Measurements from ENCODE around the gene NECAP2. TPM values are rescaled to one million over a fixed set of nuclear protein-coding genes. Genes with fewer than 3 reads are reported as not detected.

NECAP2 gene
- total RNA-seq, 3 donors from 2014 or later, result 63.5 to 71.6 (median 64.8) TPM

GRCh38 chr1:16413191-16413590 lies 27.3 kb upstream of the NECAP2 start:
- no peaks in the 10 kb centered on the region for H3K27me3 Mint-ChIP-seq (ENCODE audit: low read depth)
- no peaks in the 10 kb centered on the region for H3K9me3 Mint-ChIP-seq
- ATAC-seq, result no peak
- no peaks in the 10 kb centered on the region for H3K36me3 Mint-ChIP-seq (ENCODE audit: insufficient read depth)
- no peaks in the 10 kb centered on the region for H3K4me1 Mint-ChIP-seq (ENCODE audit: low read depth)
- DNase-seq, result no peak
- no peak overlapping the region for H3K4me3 Mint-ChIP-seq

- Mint-ChIP-seq H3K4me1 (ENCODE audit: low read depth) (peaks cover 33% of the 10 kb centered on the region), H3K27me3 (ENCODE audit: low read depth) (no peaks in the 10 kb centered on the region), H3K36me3 (ENCODE audit: insufficient read depth) (no peaks in the 10 kb centered on the region), H3K9me3 (no peaks in the 10 kb centered on the region), H3K4me3 (no peak overlapping the region)
- ATAC-seq (no peak), DNase-seq (no peak)
These were observed 21.6 kb upstream of the NECAP2 start for GRCh38 chr1:16418823-16419425.

DNA sequence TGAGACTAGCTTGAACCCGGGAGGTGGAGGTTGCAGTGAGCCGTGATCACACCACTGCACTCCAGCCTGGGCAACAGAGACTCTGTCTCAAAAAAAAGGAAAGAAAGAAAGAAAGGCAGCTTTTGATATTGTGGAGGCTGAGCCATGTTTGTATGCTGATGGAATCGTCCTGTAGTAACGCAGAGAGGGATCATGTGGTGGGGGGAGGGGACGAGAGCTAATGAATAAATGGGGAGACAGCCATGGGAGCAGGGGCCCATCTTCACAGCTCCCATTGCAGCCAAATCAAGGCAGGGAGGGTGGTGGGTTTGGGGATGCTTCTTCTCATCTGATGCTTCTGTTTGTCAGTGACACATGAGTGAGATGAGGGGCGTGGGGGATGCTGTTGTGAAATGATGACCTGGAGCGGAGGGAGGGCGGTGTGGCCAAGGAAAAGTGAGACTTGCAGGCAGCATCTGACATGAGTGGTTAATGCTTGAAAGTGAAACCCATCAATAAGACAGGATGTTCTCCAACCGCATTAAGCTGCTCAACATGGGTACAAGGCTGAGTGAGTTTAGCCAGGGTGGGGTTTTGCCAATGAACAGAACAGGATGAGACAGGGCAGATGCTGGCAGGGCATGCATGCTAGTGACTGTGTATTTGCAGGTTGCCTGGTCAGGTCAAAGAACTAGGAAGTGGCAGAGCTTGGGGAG lies 20.0 kb upstream of the NECAP2 start:
- Mint-ChIP-seq H3K36me3 (ENCODE audit: insufficient read depth) (no peaks in the 10 kb centered on the region), H3K9me3 (no peaks in the 10 kb centered on the region), H3K27me3 (ENCODE audit: low read depth) (no peaks in the 10 kb centered on the region), H3K4me3 (peak overlapping the region; percentile 42), H3K4me1 (ENCODE audit: low read depth) (peaks cover 33% of the 10 kb centered on the region)
- DNase-seq, result peak; percentile 17
- ATAC-seq, result peak; percentile 96

DNA sequence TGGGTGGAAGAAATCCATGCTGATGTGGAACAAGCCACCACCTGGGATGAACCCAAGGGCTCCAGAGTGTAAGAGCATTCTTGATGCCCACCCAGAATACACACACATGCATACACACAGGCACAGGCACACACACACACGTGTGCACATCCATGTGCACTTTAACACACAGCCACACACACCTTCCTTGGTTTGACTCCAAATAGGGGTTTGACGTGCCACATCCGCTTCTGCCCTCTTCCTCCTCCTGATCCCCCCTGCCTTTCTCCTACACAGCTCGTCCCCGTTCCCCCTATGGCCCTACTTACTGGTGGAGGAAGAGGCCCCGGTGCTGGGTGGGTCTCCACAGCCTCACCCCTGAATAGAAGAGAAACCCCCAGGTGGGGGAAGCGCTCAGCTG lies 19.3 kb upstream of the NECAP2 start:
- peaks cover 33% of the 10 kb centered on the region for H3K4me1 Mint-ChIP-seq (ENCODE audit: low read depth)
- H3K36me3 Mint-ChIP-seq (ENCODE audit: insufficient read depth), result no peaks in the 10 kb centered on the region
- DNase-seq (no peak), ATAC-seq (peak in 1 of 2 donors; percentile 12)
- no peaks in the 10 kb centered on the region for H3K9me3 Mint-ChIP-seq
- H3K27me3 Mint-ChIP-seq (ENCODE audit: low read depth), result no peaks in the 10 kb centered on the region
- H3K4me3 Mint-ChIP-seq, result peak overlapping the region; percentile 14

DNA sequence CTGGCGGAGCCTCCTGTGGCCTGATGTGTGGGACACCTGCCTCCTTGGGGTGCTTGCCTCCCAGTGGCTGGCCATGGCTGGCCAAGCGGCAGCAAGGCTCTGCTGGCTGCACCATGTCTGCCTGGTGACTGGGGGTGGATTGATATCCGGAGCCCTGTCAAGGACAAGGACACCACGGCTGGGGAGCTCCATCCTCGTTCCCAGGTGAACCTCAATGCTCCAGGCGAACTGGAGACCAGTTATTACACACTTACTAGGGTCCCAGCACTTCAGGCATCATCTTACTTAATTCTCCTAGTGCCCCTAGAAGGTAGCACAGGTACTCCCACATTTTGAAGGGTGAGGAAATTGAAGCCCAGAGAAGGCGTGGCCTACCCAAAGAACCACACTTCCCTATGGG lies 18.5 kb upstream of the NECAP2 start:
- no peaks in the 10 kb centered on the region for H3K9me3 Mint-ChIP-seq
- H3K36me3 Mint-ChIP-seq (ENCODE audit: insufficient read depth), result no peaks in the 10 kb centered on the region
- DNase-seq (no peak), ATAC-seq (no peak)
- H3K27me3 Mint-ChIP-seq (ENCODE audit: low read depth), result no peaks in the 10 kb centered on the region
- no peak overlapping the region for H3K4me3 Mint-ChIP-seq
- peaks cover 33% of the 10 kb centered on the region for H3K4me1 Mint-ChIP-seq (ENCODE audit: low read depth)

- ATAC-seq, result no peak
- H3K9me3 Mint-ChIP-seq, result no peaks in the 10 kb centered on the region
- no peak overlapping the region for H3K4me3 Mint-ChIP-seq
- peaks cover 16% of the 10 kb centered on the region for H3K4me1 Mint-ChIP-seq (ENCODE audit: low read depth)
- H3K27me3 Mint-ChIP-seq (ENCODE audit: low read depth), result no peaks in the 10 kb centered on the region
- H3K36me3 Mint-ChIP-seq (ENCODE audit: insufficient read depth), result no peaks in the 10 kb centered on the region
- DNase-seq, result no peak
These were observed 15.1 kb upstream of the NECAP2 start for GRCh38 chr1:16425125-16426025.

DNA sequence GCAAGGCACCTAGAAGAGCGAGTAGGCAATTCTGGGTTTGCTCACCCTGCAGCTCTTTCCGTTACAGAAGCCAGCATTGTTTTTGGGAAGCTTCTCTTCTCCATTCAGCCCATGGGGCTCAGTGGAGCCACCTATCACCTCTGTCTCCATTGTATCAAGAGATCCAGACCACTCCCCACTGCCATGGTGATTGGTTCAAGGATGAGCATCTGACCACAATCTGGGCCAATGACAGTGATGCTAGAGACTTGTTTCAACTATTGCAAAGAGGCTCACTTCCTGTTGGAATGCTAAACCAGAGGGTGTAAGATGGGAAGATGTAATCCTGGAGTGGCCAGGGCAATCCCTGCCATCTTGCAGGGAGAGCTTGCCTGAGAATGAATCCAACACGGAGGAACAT lies 9.9 kb upstream of the NECAP2 start:
- no peak for DNase-seq
- Mint-ChIP-seq H3K27me3 (ENCODE audit: low read depth) (no peaks in the 10 kb centered on the region), H3K9me3 (no peaks in the 10 kb centered on the region), H3K4me1 (ENCODE audit: low read depth) (no peaks in the 10 kb centered on the region), H3K4me3 (no peak overlapping the region), H3K36me3 (ENCODE audit: insufficient read depth) (no peaks in the 10 kb centered on the region)
- ATAC-seq, result no peak

- no peaks in the 10 kb centered on the region for H3K9me3 Mint-ChIP-seq
- H3K4me1 Mint-ChIP-seq (ENCODE audit: low read depth), result no peaks in the 10 kb centered on the region
- DNase-seq (no peak), ATAC-seq (no peak)
- H3K36me3 Mint-ChIP-seq (ENCODE audit: insufficient read depth), result no peaks in the 10 kb centered on the region
- H3K4me3 Mint-ChIP-seq, result no peak overlapping the region
- no peaks in the 10 kb centered on the region for H3K27me3 Mint-ChIP-seq (ENCODE audit: low read depth)
These were observed 7.5 kb upstream of the NECAP2 start for GRCh38 chr1:16433030-16433429.

- DNase-seq (no peak), ATAC-seq (no peak)
- no peaks in the 10 kb centered on the region for H3K9me3 Mint-ChIP-seq
- no peaks in the 10 kb centered on the region for H3K27me3 Mint-ChIP-seq (ENCODE audit: low read depth)
- no peaks in the 10 kb centered on the region for H3K36me3 Mint-ChIP-seq (ENCODE audit: insufficient read depth)
- no peaks in the 10 kb centered on the region for H3K4me1 Mint-ChIP-seq (ENCODE audit: low read depth)
- no peak overlapping the region for H3K4me3 Mint-ChIP-seq
These were observed 6.5 kb upstream of the NECAP2 start for GRCh38 chr1:16434007-16434406.

- Mint-ChIP-seq H3K4me1 (ENCODE audit: low read depth) (no peaks in the 10 kb centered on the region), H3K36me3 (ENCODE audit: insufficient read depth) (no peaks in the 10 kb centered on the region), H3K9me3 (no peaks in the 10 kb centered on the region), H3K4me3 (no peak overlapping the region), H3K27me3 (ENCODE audit: low read depth) (no peaks in the 10 kb centered on the region)
- peak; percentile 27 to 52 for ATAC-seq
- no peak for DNase-seq
These were observed 6.0 kb upstream of the NECAP2 start for GRCh38 chr1:16434501-16434900.

GRCh38 chr1:16436946-16437474 lies 3.5 kb upstream of the NECAP2 start, which contains the start of gene SPATA21:
Gene SPATA21, minus strand, starts transcription at chr1:16437424. Its CDS starts 6,053 bp downstream, at chr1:16431371.
- no peak for DNase-seq
- Mint-ChIP-seq H3K9me3 (no peaks in the 10 kb centered on the region), H3K4me1 (ENCODE audit: low read depth) (peaks cover 14% of the 10 kb centered on the region), H3K4me3 (no peak within 1 kb of the TSS), H3K36me3 (ENCODE audit: insufficient read depth) (no peaks in the 10 kb centered on the region), H3K27me3 (ENCODE audit: low read depth) (no peaks in the 10 kb centered on the region)
- ATAC-seq, result no peak

- Mint-ChIP-seq H3K9me3 (no peaks in the 10 kb centered on the region), H3K27me3 (ENCODE audit: low read depth) (no peaks in the 10 kb centered on the region), H3K4me1 (ENCODE audit: low read depth) (peaks cover 29% of the 10 kb centered on the region), H3K36me3 (ENCODE audit: insufficient read depth) (peaks cover 3% of the 10 kb centered on the region), H3K4me3 (no peak overlapping the region)
- DNase-seq, result no peak
- no peak for ATAC-seq
These were observed 2.0 kb upstream of the NECAP2 start for GRCh38 chr1:16438516-16438915.

DNA sequence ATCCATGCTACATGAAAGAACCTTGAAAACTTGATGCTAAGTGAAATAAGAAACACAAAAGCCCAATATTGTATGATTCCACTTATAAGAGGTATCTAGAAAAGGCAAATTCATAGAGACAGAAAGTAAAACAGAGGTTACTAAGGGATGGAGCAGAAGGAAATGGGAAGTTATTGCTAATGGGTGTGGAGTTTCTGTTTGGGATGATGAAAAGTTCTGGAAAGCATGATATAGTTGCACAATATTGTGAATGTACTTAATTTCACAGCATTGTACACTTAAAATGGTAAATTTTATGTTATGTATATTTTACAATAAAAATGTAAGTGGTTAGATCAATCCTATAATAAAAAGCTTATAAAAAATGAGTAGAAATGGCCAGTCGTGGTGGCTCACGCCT lies 1.6 kb upstream of the NECAP2 start:
- Mint-ChIP-seq H3K9me3 (no peaks in the 10 kb centered on the region), H3K4me1 (ENCODE audit: low read depth) (peaks cover 33% of the 10 kb centered on the region), H3K36me3 (ENCODE audit: insufficient read depth) (peaks cover 6% of the 10 kb centered on the region), H3K27me3 (ENCODE audit: low read depth) (no peaks in the 10 kb centered on the region), H3K4me3 (no peak overlapping the region)
- no peak for ATAC-seq
- no peak for DNase-seq

- DNase-seq, result no peak
- Mint-ChIP-seq H3K4me1 (ENCODE audit: low read depth) (peaks cover 38% of the 10 kb centered on the region), H3K36me3 (ENCODE audit: insufficient read depth) (peaks cover 12% of the 10 kb centered on the region), H3K4me3 (peak overlapping the region; percentile 93), H3K27me3 (ENCODE audit: low read depth) (no peaks in the 10 kb centered on the region), H3K9me3 (no peaks in the 10 kb centered on the region)
- ATAC-seq, result peak in 1 of 2 donors; percentile 17
These were observed 424 bp upstream of the NECAP2 start for GRCh38 chr1:16440131-16440469.

All from activated T-cell treated with anti-CD3 and anti-CD28 coated beads, Interleukin-2, amount 50 U/mL, for 4 hours (primary cell).